ENCODE results near the gene TNFRSF1A. TPM values are rescaled to one million over a fixed set of nuclear protein-coding genes. Genes with fewer than 3 reads are reported as not detected.

Gene TNFRSF1A
- total and polyA plus RNA-seq, 2 of the 13 experiments (the other 11 are each of a cell fraction or from before 2014, with no cell fraction given), result 41.5 to 61.2 TPM

- peak; percentile 25; the same call in 1 of the 2 replicates for TF ChIP-seq ZFP90 (CRISPR knock-in tag; IDR thresholded peaks at IDR 0.05; ENCODE audit: borderline replicate concordance)
- peak; percentile 18; the same call in 1 of the 2 replicates for TF ChIP-seq SMAD3 (CRISPR knock-in tag; IDR thresholded peaks at IDR 0.05)
- no peak for TF ChIP-seq SNAPC5 (CRISPR knock-in tag; IDR thresholded peaks at IDR 0.05; ENCODE audit: borderline replicate concordance)
- TF ChIP-seq THAP7 (CRISPR knock-in tag; IDR thresholded peaks at IDR 0.05), result peak; percentile 68; the same call in 1 of the 2 replicates
- TF ChIP-seq MIXL1 (CRISPR knock-in tag; IDR thresholded peaks at IDR 0.05), result peak; percentile 34; the same call in 1 of the 2 replicates
- 0 out of 2 replicates have a peak, but pooled peaks have one; percentile 72 for TF ChIP-seq PREB (CRISPR knock-in tag; IDR thresholded peaks at IDR 0.05)
- peak; percentile 16; the same call in 1 of the 2 replicates for TF ChIP-seq YEATS2 (CRISPR knock-in tag; IDR thresholded peaks at IDR 0.05; ENCODE audit: borderline replicate concordance)
- TF ChIP-seq PRDM10 (CRISPR knock-in tag; IDR thresholded peaks at IDR 0.05; ENCODE audit: low read depth), result peak; percentile 89
- 0 out of 2 replicates have a peak, but pooled peaks have one; percentile 27 for TF ChIP-seq TOPORS (CRISPR knock-in tag; IDR thresholded peaks at IDR 0.05)
- TF ChIP-seq ZNF772 (CRISPR knock-in tag; IDR thresholded peaks at IDR 0.05), result peak; percentile 84
- TF ChIP-seq MXD4 (CRISPR knock-in tag; IDR thresholded peaks at IDR 0.05), result 0 out of 2 replicates have a peak, but pooled peaks have one; percentile 20
- peak; percentile 69 for TF ChIP-seq STAG1 (CRISPR knock-in tag; IDR thresholded peaks at IDR 0.05)
- no peak for TF ChIP-seq ZNF670 (CRISPR knock-in tag; IDR thresholded peaks at IDR 0.05; ENCODE audit: borderline replicate concordance)
- TF ChIP-seq TSC22D2 (CRISPR knock-in tag; IDR thresholded peaks at IDR 0.05; ENCODE audit: borderline replicate concordance), result 0 out of 2 replicates have a peak, but pooled peaks have one; percentile 81
- TF ChIP-seq AGO2 (optimal IDR thresholded peaks at IDR 0.05; ENCODE audit: low read depth, low read length), result peak; percentile 91
- peak; percentile 1; the same call in 1 of the 2 replicates for TF ChIP-seq NR2F6 (IDR thresholded peaks at IDR 0.05)
- TF ChIP-seq NR2F6 (CRISPR knock-in tag; IDR thresholded peaks at IDR 0.05), result peak; percentile 49; the same call in 1 of the 2 replicates
- TF ChIP-seq BORCS8-MEF2B (CRISPR knock-in tag; IDR thresholded peaks at IDR 0.05), result no peak
- peak; percentile 43 for TF ChIP-seq ZFX (CRISPR knock-in tag; IDR thresholded peaks at IDR 0.05; ENCODE audit: low read depth)
- TF ChIP-seq KMT2A (CRISPR knock-in tag; IDR thresholded peaks at IDR 0.05), result peak; percentile 76
- peak; percentile 69 for TF ChIP-seq MYC (CRISPR knock-in tag; IDR thresholded peaks at IDR 0.05; ENCODE audit: borderline replicate concordance)
- TF ChIP-seq KMT2B (CRISPR knock-in tag; IDR thresholded peaks at IDR 0.05), result 0 out of 2 replicates have a peak, but pooled peaks have one; percentile 45
- TF ChIP-seq ZBTB39 (CRISPR knock-in tag; IDR thresholded peaks at IDR 0.05), result no peak
These were observed 6.3 kb downstream of the TNFRSF1A start (continued) for GRCh38 chr12:6335451-6336078.
